BLaER1 treated with 17β-estradiol and CSF1 and Interleukin-3, amounts not matched to agents 10 nM and 100 nM (cell line): Measurements from ENCODE around the gene ZNF329.

Experiments
- H3K27ac ChIP-seq, 11 experiments: shearing (Covaris generic); formaldehyde crosslinking; 2 replicates each; pipeline ENCODE4 v1.8.1; 2022
- H3K27me3 ChIP-seq, 11 experiments: shearing (Covaris generic); formaldehyde crosslinking; 2 replicates each; pipeline ENCODE4 v1.8.1; 2022
- H3K36me3 ChIP-seq, 11 experiments: shearing (Covaris generic); formaldehyde crosslinking; 2 replicates each; pipeline ENCODE4 v1.8.1; 2022
- H3K4me1 ChIP-seq, 10 experiments: shearing (Covaris generic); formaldehyde crosslinking; 2 replicates each; pipeline ENCODE4 v1.8.1; 2022
- H3K4me2 ChIP-seq, 11 experiments: shearing (Covaris generic); formaldehyde crosslinking; 2 replicates each; pipeline ENCODE4 v1.8.1; 2022
- H3K4me3 ChIP-seq, 10 experiments: shearing (Covaris generic); formaldehyde crosslinking; 2 replicates each; pipeline ENCODE4 v1.8.1; 2022
- H3K9ac ChIP-seq, 11 experiments: shearing (Covaris generic); formaldehyde crosslinking; 2 replicates each; pipeline ENCODE4 v1.8.1; 2022
- H3K9me3 ChIP-seq, 11 experiments: shearing (Covaris generic); formaldehyde crosslinking; replicated peaks in 1 of 11; 2 replicates each; pipeline ENCODE4 v1.8.1; 2022
- H4K20me1 ChIP-seq, 11 experiments: shearing (Covaris generic); formaldehyde crosslinking; 2 replicates each; pipeline ENCODE4 v1.8.1; 2022
- Cebpa-rat ChIP-seq, 11 experiments: shearing (Covaris generic); IDR thresholded peaks; 2 replicates each; pipeline ENCODE4 v1.8.1; 2022

Gene ZNF329

DNA sequence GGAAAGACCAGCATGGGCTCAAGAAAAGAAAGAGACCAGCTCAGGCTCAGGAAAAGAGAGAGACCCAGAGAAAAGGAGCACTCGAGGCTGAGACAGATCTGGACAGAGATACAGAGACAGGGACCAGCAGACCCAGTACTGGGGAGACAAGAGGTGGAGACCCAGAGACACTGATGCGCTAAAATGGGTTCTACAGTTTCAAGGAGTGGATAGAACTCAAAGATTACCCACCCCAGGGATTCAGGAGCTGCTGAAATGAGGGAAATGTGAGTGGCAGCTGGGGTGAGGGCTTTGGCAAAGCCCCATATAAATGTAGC lies 51.9 kb downstream of the ZNF329 start:
- Histone ChIP-seq H3K9me3 (peaks cover 72 to 92% (median 82%) of the 10 kb centered on the region in 11 experiments), H3K9ac (peak overlapping the region; percentile 83 to 100 (median 90)), H3K4me2 (peak overlapping the region; percentile 73 to 93 (median 80)), H4K20me1 (no peaks in the 10 kb centered on the region), H3K27me3 (no peaks in the 10 kb centered on the region), H3K4me1 (peaks cover 6 to 13% (median 12%) of the 10 kb centered on the region in 10 experiments; a peak in 19 of 20 replicates), H3K4me3 (peak overlapping the region; percentile 86 to 98 (median 95)), H3K27ac (peak overlapping the region; percentile 39 to 100 (median 84); a peak in 19 of 22 replicates), H3K36me3 (peaks cover 9 to 31% (median 25%) of the 10 kb centered on the region in 11 experiments; a peak in 20 of 22 replicates)
- TF ChIP-seq Cebpa-rat (IDR thresholded peaks at IDR 0.05): no peak

DNA sequence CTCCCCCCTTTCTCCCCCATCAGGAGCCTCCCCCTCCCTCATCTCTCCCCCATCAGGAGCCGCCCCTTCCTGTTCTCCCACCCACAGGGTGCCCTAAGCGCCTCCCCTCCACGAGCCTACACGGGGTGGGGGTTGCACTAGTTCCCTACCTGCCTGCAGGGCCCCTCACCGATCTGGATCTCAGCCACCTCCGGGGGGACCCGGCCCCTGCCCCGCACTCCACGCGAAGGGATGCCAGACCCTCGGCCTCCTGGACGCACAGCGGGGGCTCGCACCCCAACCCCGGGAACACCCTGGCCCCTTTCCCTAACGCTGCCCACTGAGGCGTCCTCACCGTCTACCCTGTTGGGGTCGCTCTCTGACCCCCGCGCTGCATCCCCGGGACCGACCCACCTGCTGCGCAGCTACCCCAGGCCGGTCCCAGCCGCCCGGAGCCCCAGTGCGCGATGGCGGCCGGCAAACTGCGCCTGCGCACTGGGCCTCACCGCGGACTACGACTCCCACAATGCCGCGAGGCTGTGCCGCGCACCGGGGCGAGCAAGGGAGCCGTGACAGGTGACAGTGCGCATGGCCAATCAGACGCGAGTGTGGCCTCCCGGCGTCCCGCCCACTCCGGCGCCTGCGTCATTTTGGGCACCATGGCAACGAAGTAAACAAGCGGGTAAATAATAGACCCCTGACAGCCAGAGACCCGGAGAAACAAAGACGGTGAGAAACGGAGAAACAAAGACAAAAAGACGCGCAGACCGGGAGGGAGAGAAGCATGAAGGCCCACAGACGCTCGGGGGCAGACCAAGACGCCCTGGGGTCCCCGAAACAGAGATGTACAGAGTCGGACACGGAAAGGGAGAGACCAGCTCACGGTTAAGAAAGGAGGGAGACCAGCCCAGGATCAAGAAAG lies 52.6 kb downstream of the ZNF329 start, which contains the start of gene ZSCAN18:
Gene ZSCAN18 (minus strand): TSS at position 451 of the 901 bp plus-strand sequence. CDS start 7,964 bp downstream, outside the sequence.
- peak within 1 kb of the TSS; percentile 74 to 96 (median 85) for H3K4me2 ChIP-seq
- H3K4me1 ChIP-seq: peaks cover 6 to 13% (median 12%) of the 10 kb centered on the region in 10 experiments; a peak in 19 of 20 replicates
- H3K9ac ChIP-seq: peak within 1 kb of the TSS; percentile 83 to 100 (median 90)
- peaks cover 9 to 37% (median 31%) of the 10 kb centered on the region in 11 experiments; a peak in 21 of 22 replicates for H3K36me3 ChIP-seq
- peak within 1 kb of the TSS; percentile 79 to 100 (median 85) for H3K27ac ChIP-seq
- H3K27me3 ChIP-seq: no peaks in the 10 kb centered on the region
- peaks cover 69 to 92% (median 82%) of the 10 kb centered on the region in 11 experiments for H3K9me3 ChIP-seq
- H3K4me3 ChIP-seq: peak within 1 kb of the TSS; percentile 86 to 98 (median 95)
- TF ChIP-seq Cebpa-rat (IDR thresholded peaks at IDR 0.05): no peak
- H4K20me1 ChIP-seq: no peaks in the 10 kb centered on the region

DNA sequence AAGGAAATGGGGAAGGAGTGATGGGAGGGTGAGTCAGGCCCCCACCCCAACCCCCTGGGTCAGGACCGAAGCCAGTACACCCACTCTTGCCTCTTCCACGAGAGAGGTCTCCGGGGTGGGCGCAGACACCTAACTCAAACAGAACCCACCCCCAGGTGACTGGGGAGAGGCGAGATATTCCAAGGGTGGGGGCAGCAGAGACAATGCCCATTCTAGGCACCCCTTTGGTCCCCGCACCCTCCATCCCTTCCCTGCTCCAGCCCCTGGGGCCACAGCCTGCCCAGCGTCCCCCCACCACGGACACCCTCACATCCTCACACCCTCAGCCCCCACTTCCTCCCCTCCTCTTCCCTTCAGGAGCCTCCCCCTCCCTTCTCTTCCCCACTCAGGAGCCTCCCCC lies 53.2 kb downstream of the ZNF329 start:
- peaks cover 63 to 92% (median 81%) of the 10 kb centered on the region in 11 experiments for H3K9me3 ChIP-seq
- peaks cover 6 to 13% (median 12%) of the 10 kb centered on the region in 10 experiments; a peak in 19 of 20 replicates for H3K4me1 ChIP-seq
- H3K4me2 ChIP-seq: peak overlapping the region; percentile 74 to 96 (median 81)
- peak overlapping the region in 10 of 11 experiments; percentile 26 to 100 (median 86); a peak in 15 of 22 replicates for H3K9ac ChIP-seq
- H4K20me1 ChIP-seq: no peaks in the 10 kb centered on the region
- H3K36me3 ChIP-seq: peaks cover 11 to 43% (median 36%) of the 10 kb centered on the region in 11 experiments; a peak in 21 of 22 replicates
- H3K27me3 ChIP-seq: no peaks in the 10 kb centered on the region
- no peak for TF ChIP-seq Cebpa-rat (IDR thresholded peaks at IDR 0.05)
- peak overlapping the region; percentile 86 to 98 (median 95) for H3K4me3 ChIP-seq
- peak overlapping the region in 9 of 11 experiments; percentile 34 to 100 (median 84); a peak in 12 of 22 replicates for H3K27ac ChIP-seq

DNA sequence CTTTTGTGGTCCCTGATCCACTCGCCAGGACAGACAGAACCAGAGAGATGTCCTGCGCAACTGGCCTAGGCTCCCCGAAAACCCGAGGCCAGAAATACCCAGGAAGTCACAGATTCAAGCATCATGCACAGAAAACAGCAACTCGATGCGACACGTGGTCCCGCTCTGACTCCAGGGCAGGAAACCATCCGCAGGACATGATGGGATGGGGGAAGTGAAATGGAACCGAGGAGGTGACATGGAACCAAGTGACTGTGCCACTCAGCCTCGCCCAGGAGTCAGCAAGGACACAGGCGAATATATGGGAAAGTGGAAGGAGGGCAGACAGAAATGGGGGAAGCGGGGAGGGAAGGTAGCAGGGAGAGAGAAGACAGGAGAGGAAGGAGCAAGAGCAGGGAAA lies 53.7 kb downstream of the ZNF329 start:
- Histone ChIP-seq H3K36me3 (peaks cover 15 to 48% (median 41%) of the 10 kb centered on the region in 11 experiments), H3K4me2 (peak overlapping the region; percentile 74 to 96 (median 81)), H3K4me1 (peaks cover 6 to 13% (median 12%) of the 10 kb centered on the region in 10 experiments; a peak in 19 of 20 replicates), H3K4me3 (peak overlapping the region; percentile 86 to 98 (median 95); a peak in 19 of 20 replicates), H3K9me3 (peaks cover 60 to 92% (median 81%) of the 10 kb centered on the region in 11 experiments), H3K9ac (peak overlapping the region in 4 of 11 experiments; percentile 61 to 100 (median 79); a peak in 6 of 22 replicates), H3K27me3 (no peaks in the 10 kb centered on the region), H3K27ac (peak overlapping the region in 6 of 11 experiments; percentile 41 to 100 (median 72); a peak in 8 of 22 replicates), H4K20me1 (no peaks in the 10 kb centered on the region)
- no peak for TF ChIP-seq Cebpa-rat (IDR thresholded peaks at IDR 0.05)

DNA sequence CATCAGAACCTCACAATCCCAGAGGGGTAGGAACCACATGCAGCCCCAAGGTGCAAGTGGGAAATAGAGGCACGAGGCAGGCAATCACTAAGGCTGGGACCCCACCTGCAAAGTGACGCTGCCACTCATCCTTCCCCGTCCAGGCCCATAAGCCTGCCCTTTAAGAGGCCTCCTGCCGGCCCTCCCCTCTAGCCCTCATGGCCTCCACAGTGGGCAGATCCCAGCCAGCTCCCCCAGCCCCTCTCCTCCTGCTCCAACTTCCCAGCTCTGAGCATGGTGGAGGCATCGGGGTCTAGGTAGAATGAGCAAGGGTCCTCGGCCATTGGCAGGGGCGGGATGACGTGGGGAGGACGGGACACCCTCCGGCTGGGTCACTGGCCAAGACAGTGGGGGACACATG lies 55.3 kb downstream of the ZNF329 start:
- H3K36me3 ChIP-seq: peaks cover 24 to 63% (median 49%) of the 10 kb centered on the region in 11 experiments
- TF ChIP-seq Cebpa-rat (IDR thresholded peaks at IDR 0.05): no peak
- H3K9ac ChIP-seq: no peak overlapping the region
- H3K4me1 ChIP-seq: peaks cover 6 to 13% (median 12%) of the 10 kb centered on the region in 10 experiments; a peak in 19 of 20 replicates
- peaks cover 59 to 92% (median 80%) of the 10 kb centered on the region in 11 experiments for H3K9me3 ChIP-seq
- no peaks in the 10 kb centered on the region for H4K20me1 ChIP-seq
- no peak overlapping the region for H3K27ac ChIP-seq
- H3K4me3 ChIP-seq: peak overlapping the region in 1 of 10 experiments; percentile 14; a peak in 1 of 20 replicates
- H3K27me3 ChIP-seq: no peaks in the 10 kb centered on the region
- H3K4me2 ChIP-seq: no peak overlapping the region

DNA sequence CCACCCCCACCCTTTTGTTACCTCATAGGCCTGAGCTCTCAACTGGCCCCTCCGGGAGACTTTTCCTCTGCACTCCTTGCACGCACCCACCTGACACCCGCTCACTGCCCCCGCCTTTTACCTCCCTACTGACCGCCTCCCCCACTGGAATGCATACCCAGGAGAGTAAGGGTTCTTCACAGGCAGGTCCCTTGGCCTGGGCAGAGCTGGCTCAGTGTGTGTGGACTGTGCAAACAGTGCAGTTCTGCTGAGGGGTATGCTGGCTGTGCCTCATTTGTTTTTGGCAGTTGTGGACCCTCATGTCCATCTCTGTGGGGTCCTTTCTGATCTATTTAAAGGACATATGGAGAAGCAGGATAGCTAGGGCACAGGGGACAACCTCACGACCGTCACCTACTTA lies 57.5 kb downstream of the ZNF329 start:
- Histone ChIP-seq H3K4me2 (no peak overlapping the region), H3K4me1 (peaks cover 6 to 9% (median 7%) of the 10 kb centered on the region in 10 experiments; a peak in 18 of 20 replicates), H3K27ac (no peak overlapping the region), H3K9ac (no peak overlapping the region), H3K9me3 (peaks cover 68 to 94% (median 88%) of the 10 kb centered on the region in 11 experiments), H3K27me3 (no peaks in the 10 kb centered on the region), H3K4me3 (no peak overlapping the region), H4K20me1 (no peaks in the 10 kb centered on the region), H3K36me3 (peaks cover 41 to 82% (median 68%) of the 10 kb centered on the region in 11 experiments)
- no peak for TF ChIP-seq Cebpa-rat (IDR thresholded peaks at IDR 0.05)

DNA sequence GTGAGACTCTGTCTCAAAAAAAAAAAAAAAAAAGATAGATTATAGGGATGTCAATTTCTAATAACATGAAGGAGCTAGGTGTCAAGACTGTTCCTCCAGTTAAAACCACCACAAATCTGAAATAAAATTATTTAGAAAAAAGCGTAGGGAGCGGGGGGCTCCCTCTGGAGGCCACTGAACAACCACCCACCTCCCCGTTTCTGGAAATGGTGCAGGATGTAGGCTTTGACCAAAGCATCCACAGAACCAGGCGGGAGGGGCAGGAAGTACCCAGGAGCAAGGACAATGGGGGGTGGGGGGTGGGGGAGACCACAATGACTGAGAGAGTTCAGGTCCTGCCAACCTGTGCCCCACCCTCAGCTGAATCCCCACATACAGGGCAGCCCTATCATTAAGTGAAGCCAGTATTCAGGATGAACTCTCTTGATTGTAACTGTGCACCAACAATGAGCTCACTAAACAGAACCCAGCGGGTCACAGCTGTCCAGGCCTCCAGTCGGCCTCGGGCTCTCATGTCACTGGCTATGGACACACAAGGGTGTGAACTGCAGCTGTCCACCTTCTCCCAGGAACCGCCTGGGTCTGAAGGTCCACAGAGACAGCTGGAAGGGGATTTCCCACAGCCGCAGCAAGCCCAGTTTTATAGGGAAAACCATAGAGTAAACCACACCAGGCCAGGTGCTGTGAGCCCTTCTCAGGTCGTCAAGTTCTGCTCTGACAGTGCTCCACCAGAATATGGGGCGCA lies 59.2 kb downstream of the ZNF329 start:
- Histone ChIP-seq H3K27me3 (no peaks in the 10 kb centered on the region), H3K27ac (no peak overlapping the region), H3K9me3 (peaks cover 79 to 100% (median 95%) of the 10 kb centered on the region in 11 experiments), H3K36me3 (peaks cover 56 to 95% (median 83%) of the 10 kb centered on the region in 11 experiments), H4K20me1 (no peaks in the 10 kb centered on the region), H3K4me2 (no peak overlapping the region), H3K4me1 (no peaks in the 10 kb centered on the region), H3K9ac (no peak overlapping the region), H3K4me3 (no peak overlapping the region)
- no peak for TF ChIP-seq Cebpa-rat (IDR thresholded peaks at IDR 0.05)

DNA sequence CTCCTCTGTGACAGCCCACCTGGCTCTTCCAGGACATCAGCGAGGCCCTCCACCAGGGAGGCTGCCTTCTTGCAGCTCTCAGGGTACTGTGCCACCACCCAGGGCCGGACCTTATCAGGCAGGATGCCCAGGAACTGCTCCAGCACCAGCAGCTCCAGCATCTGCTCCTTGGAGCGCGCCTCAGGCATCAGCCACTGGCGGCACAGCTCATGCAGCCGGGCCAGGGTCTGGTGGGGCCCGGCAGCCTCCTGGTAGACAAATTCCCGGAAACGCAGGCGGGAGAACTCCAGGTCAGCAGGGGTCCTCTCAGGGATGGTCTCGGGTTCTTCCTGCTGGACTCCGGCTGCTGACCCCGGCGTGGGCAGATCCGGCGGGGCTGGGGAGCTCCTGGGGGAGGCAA lies 60.7 kb downstream of the ZNF329 start:
- no peaks in the 10 kb centered on the region for H4K20me1 ChIP-seq
- H3K9me3 ChIP-seq: peaks cover 79 to 100% (median 95%) of the 10 kb centered on the region in 11 experiments
- H3K4me1 ChIP-seq: no peaks in the 10 kb centered on the region
- H3K9ac ChIP-seq: no peak overlapping the region
- H3K27ac ChIP-seq: no peak overlapping the region
- H3K4me3 ChIP-seq: no peak overlapping the region; a peak in 1 of 20 replicates
- no peak for TF ChIP-seq Cebpa-rat (IDR thresholded peaks at IDR 0.05)
- peaks cover 63 to 95% (median 83%) of the 10 kb centered on the region in 11 experiments for H3K36me3 ChIP-seq
- H3K4me2 ChIP-seq: no peak overlapping the region
- no peaks in the 10 kb centered on the region for H3K27me3 ChIP-seq
